Measurements from ENCODE around the gene UGT1A9.
A peak's percentile ranks its signal among the peaks of the same experiment; 100 is the strongest.
"Not testable (repeated sequence)": the region's sequence is repeated elsewhere in the genome, so short reads cannot be mapped to it uniquely, and the experiment has no call there.

UGT1A9 gene

GRCh38 chr2:233671290-233672161, at the start of gene UGT1A9:
Gene UGT1A9, plus strand, starts transcription at chr2:233671898. Its CDS starts 37 bp downstream, at chr2:233671935.
- no peak within 1 kb of the TSS for H3K4me3 ChIP-seq (ENCODE audit: low read depth, low read length)
- TF ChIP-seq CTCF (conservative IDR thresholded peaks at IDR 0.05; ENCODE audit: low read depth, low read length), result no peak
- DNase-seq (ENCODE audit: low read depth), result no peak

DNA sequence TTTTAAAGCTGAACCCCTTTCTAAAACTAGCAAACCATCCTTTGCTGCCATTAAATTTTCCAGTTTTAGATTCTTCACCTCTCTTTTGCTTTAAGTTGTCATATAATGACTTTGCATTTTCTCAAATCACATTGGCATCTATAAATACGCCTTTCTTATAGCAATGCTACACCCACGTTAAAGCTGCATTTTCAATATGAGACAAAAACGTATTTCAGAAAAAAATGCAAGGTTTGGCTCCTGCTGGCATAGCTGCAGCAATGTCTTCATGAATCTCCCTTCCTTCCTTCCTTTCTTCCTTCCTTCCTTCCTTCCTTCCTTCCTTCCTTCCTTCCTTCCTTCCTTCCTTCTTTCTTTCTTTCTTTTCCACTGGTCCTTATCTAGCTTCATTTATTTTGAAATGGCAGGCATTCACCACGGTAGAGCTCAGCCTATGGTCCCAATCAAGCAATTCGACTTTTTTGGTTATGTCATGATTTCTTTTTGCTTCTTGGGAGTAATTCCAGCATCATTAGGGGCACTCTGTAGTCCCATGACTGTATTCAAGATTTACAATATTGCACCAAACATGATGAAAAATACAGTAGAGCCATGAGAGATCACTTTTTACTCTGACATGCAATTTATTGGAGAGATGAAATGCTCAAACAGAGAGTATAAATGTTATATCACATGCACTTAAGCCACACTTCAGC, 44.2 kb upstream of the UGT1A9 start:
- TF ChIP-seq CTCF (conservative IDR thresholded peaks at IDR 0.05; ENCODE audit: low read depth, low read length), result no peak
- DNase-seq (ENCODE audit: low read depth), result no peak
- H3K4me3 ChIP-seq (ENCODE audit: low read depth, low read length), result no peak overlapping the region

DNA sequence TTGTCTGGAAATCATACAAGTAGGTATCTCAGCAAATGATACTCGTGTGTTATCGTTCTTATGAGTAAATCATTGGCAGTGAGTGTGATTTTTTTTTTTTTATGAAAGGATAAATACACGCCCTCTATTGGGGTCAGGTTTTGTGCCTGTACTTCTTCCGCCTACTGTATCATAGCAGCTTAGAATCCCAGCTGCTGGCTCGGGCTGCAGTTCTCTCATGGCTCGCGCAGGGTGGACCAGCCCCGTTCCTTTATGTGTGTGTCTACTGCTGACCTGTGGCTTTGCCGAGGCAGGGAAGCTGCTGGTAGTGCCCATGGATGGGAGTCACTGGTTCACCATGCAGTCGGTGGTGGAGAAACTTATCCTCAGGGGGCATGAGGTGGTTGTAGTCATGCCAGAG, 35.4 kb upstream of the UGT1A9 start, which contains the start of gene UGT1A10:
Gene UGT1A10 (plus strand): TSS at position 143 of the 400 bp plus-strand sequence. CDS start 75 bp downstream, at position 218.
- not testable (repeated sequence) for H3K4me3 ChIP-seq (ENCODE audit: low read depth, low read length); DNase-seq (ENCODE audit: low read depth)

- no peak for TF ChIP-seq CTCF (conservative IDR thresholded peaks at IDR 0.05; ENCODE audit: low read depth, low read length)
- H3K4me3 ChIP-seq (ENCODE audit: low read depth, low read length), result no peak overlapping the region
Measured at GRCh38 chr2:233638836-233639235, 32.9 kb upstream of the UGT1A9 start.

DNA sequence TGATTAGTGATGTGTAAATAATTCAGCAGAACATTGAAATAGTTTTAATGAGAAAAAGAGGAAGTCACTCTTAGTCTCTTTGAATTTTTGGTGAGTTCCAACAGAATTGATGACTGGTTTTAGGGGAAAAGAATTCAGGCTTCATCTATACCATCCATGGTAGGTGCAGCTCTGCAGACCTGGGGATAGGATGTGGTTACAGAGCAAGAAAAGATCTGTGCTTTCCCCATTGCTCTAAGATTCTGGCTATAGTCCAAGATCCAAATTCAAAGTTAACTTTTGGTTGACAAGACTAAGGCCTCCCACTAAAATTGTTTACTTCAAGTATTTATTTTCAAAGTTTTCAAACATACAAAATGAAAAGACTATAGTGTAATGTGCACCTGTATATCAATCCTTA, 31.8 kb upstream of the UGT1A9 start:
- no peak for TF ChIP-seq CTCF (conservative IDR thresholded peaks at IDR 0.05; ENCODE audit: low read depth, low read length)
- H3K4me3 ChIP-seq (ENCODE audit: low read depth, low read length), result no peak overlapping the region
- no peak for DNase-seq (ENCODE audit: low read depth)

More at GRCh38 chr2:233638836-233639235, 32.9 kb upstream of the UGT1A9 start:
- DNase-seq (ENCODE audit: low read depth), result no peak

- peak; percentile 45 for DNase-seq (ENCODE audit: low read depth)
- peak; percentile 56 for TF ChIP-seq CTCF (conservative IDR thresholded peaks at IDR 0.05; ENCODE audit: low read depth, low read length)
- H3K4me3 ChIP-seq (ENCODE audit: low read depth, low read length), result no peak overlapping the region
Measured at GRCh38 chr2:233643128-233643527, 28.6 kb upstream of the UGT1A9 start.

DNA sequence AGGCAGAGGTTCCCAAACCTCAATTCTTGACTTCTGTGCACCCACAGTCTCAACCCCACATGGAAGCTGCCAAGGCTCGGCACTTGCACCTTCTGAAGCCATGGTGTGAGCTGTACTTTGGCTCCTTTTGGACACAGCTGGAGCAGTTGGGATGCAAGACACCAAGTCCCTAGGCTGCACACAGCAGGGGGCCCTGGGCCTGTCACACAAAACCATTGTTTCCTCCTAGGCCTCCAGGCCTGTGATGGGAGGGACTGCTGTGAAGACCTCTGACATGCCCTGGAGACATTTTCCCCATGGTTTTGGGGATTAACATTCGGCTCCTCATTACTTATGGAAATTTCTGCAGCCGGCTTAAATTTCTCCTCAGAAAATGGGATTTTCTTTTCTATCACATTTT, 25.7 kb upstream of the UGT1A9 start:
- H3K4me3 ChIP-seq (ENCODE audit: low read depth, low read length); DNase-seq (ENCODE audit: low read depth): not testable (repeated sequence)
